ENCODE results near the gene NDOR1.

DNA sequence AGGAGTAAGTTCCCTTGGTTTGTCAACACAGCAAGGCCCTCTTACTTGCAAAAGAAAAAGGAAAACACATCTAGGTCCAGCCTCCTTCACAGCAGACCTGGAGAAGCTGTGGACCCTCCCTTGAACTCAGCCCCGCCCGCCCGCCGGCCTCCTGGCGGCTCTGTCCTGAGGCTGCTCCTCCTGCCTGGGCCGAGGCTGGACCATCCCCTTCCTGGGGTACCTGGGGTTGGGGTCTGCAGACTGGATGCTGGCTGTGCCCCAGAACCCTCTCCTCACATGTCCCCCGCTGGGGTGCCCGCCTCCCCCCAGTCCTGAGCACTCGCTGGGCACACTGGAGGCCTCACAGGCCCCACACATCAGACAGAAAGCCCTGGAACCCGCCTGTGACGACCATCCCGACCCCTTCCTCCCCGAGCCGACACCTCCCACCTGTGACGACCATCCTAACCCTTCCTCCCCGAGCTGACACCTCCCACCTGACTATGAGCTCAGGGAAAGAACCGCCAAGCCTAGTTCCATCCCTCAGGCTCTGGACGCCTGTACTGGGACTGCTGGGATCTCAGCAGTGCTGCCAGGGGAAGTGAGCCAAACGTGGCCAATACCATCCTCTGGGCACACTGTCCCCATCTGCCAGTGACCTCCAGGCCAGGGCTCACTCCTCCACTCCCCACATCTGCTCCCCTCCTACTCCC is 26.4 kb upstream of the NDOR1 start:
- TF ChIP-seq, protein P1, sequence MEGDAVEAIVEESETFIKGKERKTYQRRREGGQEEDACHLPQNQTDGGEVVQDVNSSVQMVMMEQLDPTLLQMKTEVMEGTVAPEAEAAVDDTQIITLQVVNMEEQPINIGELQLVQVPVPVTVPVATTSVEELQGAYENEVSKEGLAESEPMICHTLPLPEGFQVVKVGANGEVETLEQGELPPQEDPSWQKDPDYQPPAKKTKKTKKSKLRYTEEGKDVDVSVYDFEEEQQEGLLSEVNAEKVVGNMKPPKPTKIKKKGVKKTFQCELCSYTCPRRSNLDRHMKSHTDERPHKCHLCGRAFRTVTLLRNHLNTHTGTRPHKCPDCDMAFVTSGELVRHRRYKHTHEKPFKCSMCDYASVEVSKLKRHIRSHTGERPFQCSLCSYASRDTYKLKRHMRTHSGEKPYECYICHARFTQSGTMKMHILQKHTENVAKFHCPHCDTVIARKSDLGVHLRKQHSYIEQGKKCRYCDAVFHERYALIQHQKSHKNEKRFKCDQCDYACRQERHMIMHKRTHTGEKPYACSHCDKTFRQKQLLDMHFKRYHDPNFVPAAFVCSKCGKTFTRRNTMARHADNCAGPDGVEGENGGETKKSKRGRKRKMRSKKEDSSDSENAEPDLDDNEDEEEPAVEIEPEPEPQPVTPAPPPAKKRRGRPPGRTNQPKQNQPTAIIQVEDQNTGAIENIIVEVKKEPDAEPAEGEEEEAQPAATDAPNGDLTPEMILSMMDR (IDR thresholded peaks at IDR 0.05): no peak
- no peak for TF ChIP-seq POLR2A (IDR thresholded peaks at IDR 0.05)

All from thyroid gland (tissue), 4 donors.